C4-2B (cell line): Measurements from ENCODE around the gene SSBP2.
"Not testable (repeated sequence)": the region's sequence is repeated elsewhere in the genome, so short reads cannot be mapped to it uniquely, and the experiment has no call there.

Source experiments
- H3K27ac ChIP-seq: fragments of 450-650 bp; 2 replicates; pipeline ENCODE4 v1.5.1; 2017
- ZFX ChIP-seq: fragments of 450-650 bp; IDR thresholded peaks from 2 replicates; pipeline ENCODE4 v1.6.1; 2017
- TF ChIP-seq, protein P1 (sequence below): fragments of 450-650 bp; conservative IDR thresholded peaks from 2 replicates; pipeline ENCODE4 v1.5.1; 2017; ENCODE audit warnings: mild to moderate bottlenecking

The SSBP2 gene

DNA sequence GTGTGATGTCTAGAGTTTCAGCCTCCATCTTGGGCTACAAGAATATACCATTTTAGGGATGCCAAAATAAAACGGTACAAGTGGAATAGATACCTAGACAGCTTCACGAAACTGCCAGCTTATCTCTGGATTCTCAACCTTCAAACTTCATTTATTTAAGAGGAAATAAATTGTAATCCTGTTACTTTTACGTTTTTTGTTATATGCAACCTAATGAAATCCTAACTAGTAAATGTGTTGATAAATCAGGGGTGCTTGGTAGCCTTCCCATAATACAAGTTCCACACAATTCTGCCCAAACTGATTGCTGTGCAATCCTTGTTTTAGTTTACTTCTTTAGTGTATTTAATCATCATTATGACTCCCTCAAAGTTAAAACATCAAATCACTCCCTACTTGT, 75.5 kb downstream of the SSBP2 start:
- H3K27ac ChIP-seq = no peak overlapping the region
- TF ChIP-seq ZFX = no peak
- TF ChIP-seq, protein P1, sequence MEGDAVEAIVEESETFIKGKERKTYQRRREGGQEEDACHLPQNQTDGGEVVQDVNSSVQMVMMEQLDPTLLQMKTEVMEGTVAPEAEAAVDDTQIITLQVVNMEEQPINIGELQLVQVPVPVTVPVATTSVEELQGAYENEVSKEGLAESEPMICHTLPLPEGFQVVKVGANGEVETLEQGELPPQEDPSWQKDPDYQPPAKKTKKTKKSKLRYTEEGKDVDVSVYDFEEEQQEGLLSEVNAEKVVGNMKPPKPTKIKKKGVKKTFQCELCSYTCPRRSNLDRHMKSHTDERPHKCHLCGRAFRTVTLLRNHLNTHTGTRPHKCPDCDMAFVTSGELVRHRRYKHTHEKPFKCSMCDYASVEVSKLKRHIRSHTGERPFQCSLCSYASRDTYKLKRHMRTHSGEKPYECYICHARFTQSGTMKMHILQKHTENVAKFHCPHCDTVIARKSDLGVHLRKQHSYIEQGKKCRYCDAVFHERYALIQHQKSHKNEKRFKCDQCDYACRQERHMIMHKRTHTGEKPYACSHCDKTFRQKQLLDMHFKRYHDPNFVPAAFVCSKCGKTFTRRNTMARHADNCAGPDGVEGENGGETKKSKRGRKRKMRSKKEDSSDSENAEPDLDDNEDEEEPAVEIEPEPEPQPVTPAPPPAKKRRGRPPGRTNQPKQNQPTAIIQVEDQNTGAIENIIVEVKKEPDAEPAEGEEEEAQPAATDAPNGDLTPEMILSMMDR = no peak

DNA sequence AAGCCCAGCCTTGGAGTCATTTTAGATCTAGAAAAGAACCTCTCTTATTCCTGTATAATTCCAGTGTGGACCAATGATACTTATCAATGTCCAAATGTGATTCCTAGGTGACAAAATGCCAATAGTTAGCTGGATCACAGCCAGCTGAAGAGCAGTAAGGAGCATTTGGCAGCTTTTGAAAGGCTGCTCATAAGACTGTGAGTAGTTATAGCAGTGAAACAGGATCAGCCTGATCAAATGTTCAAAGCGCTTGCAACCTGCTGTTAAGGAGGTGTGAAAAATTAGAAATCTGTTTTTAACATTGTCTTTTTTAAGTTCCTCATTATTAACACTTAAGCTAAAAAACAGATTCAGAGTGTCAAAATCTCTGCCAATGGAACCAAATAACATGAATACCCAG, 85.1 kb downstream of the SSBP2 start:
- no peak for TF ChIP-seq ZFX
- TF ChIP-seq, protein P1 = no peak
- H3K27ac ChIP-seq = no peak overlapping the region

DNA sequence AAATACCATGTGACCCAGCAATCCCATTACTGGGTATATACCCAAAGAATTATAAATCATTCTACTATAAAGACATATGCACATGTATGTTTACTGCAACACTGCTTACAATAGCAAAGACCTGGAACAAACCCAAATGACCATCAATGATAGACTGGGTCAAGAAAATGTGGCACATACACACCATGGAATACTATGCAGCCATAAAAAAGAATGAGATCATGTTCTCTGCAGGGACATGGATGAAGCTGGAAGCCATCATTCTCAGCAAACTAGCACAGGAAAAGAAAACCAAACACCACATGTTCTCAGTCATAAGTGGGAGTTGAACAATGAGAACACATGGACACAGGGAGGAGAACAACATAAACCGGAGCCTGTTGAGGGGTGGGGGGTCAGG, 90.3 kb downstream of the SSBP2 start:
- not testable (repeated sequence) for H3K27ac ChIP-seq

DNA sequence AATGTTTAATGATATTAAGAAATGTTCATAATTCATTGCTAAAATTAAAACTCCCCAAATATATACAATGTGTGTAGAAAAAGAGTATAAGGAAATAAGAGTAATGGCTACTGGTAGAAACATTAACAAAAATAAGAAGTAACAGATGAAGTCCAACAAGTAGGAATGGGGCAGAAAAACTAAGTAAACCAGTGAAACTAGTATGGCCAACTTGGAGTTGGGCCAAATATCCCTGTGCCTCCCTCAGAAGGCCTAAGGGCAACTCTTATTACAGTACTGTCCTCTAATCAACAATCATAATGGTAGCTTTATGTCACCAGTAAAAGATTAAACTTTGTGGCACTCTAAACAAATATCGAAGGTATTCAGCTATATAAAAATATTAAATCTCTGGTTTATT, 93.5 kb downstream of the SSBP2 start:
- H3K27ac ChIP-seq = no peak overlapping the region
- TF ChIP-seq, protein P1 = no peak
- TF ChIP-seq ZFX = no peak

DNA sequence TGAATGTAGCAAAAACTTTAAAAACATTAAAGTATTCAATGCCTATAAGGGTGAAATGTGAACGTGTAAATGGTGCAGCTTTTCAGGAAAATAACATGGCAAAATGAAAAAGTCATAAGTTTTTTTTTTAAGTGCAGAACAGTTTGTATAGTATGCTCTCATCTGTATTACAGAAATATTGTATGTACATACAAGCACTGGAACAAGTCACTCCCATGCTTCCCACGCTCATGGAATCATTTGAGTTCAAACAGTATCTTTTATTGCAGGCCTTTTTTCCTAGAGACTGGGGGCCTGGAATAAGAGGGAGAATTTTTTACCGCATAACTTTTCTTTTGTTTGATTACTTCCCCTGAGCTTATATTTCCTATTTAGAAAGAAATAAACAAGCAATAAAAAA, 94.1 kb downstream of the SSBP2 start:
- H3K27ac ChIP-seq = no peak overlapping the region
- TF ChIP-seq, protein P1 = no peak
- no peak for TF ChIP-seq ZFX

DNA sequence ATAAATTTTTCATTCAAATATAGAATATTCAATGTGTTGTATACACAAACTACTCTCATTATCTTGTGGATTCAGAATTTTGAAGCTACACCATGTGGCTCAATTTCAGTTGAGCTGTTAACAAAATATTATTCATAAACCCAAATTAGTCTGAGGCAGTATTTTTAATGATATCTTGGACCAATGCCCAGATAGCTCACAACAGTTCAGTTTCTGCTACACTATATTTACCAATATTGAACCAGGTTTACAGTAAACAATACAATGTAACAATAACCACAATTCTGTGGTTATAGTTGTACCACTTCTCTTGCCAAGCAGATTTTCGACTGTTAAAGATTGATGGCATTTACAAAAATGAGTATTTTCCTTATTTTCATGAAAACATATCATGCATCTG, 99.9 kb downstream of the SSBP2 start:
- TF ChIP-seq ZFX = no peak
- TF ChIP-seq, protein P1 = no peak
- H3K27ac ChIP-seq = no peak overlapping the region

DNA sequence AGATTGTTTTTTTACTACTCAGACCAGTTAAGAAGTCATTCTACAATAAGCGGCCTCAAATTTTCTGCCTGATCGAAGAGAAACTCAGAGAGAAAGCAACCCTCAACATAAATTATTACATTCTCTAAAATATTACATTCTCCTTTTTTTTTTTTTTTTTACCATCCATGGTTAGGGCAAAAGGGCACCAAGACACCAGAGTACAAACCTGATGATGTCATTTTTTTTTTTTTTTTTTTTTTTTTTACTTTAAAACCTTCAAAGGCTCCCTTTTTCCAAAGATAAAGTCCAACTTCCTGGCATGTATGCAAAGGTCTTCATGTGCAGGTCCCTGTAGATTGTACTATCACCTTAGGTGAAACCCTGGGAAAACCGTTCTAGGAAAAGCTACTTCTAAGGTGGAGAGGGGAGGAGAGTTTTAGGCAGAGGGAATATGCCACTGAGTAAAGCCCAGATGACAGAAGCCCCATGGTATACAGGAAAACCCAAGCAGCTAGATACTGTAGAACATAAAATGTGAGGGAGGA, 104.4 kb downstream of the SSBP2 start:
- TF ChIP-seq ZFX = no peak
- TF ChIP-seq, protein P1 = no peak
- no peak overlapping the region for H3K27ac ChIP-seq

DNA sequence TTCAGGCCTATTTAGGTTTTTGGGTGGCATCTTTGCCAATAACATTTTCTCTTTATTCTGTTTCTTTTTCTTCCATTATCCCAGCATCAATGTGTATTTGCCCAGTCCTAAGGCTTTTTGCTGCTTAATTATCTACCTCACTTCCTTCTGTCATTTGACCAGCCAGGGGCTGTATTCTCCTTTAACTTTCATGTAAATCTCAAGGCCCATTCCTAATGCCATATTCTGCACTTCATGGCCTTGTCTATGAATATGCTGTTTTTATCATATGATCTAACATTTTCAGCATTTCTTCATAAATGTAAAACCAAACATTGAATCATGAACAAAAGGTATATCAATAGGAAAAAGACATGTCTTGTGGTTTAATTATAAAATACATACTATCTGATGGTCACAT, 108.7 kb downstream of the SSBP2 start:
- H3K27ac ChIP-seq = no peak overlapping the region
- TF ChIP-seq, protein P1 = no peak
- no peak for TF ChIP-seq ZFX
